Smooth muscle cell (in vitro differentiated cells): ENCODE data around the gene ANKLE2. TPM values are rescaled to one million over a fixed set of nuclear protein-coding genes. Genes with fewer than 3 reads are reported as not detected.
"Not testable (repeated sequence)": the region's sequence is repeated elsewhere in the genome, so short reads cannot be mapped to it uniquely, and the experiment has no call there.

Experiments used
- DNase-seq: peaks from one replicate; lab custom pipeline; 2025; ENCODE audit not compliant: unreplicated experiment; lab: John Stamatoyannopoulos, UW
- H2AFZ ChIP-seq: fragments of 200-600 bp; sonication (generic); 2 replicates; pipeline ENCODE4 v1.6.0; 2016; ENCODE audit warnings: antibody characterized with exemption, low read depth, mild to moderate bottlenecking
- H3F3A ChIP-seq: fragments of 200-600 bp; sonication (generic); 2 replicates; pipeline ENCODE4 v1.6.0; 2017; ENCODE audit warnings: antibody characterized with exemption, low read depth
- H3K27ac ChIP-seq: fragments of 200-600 bp; sonication (generic); 2 replicates; pipeline ENCODE4 v1.5.1; 2016; ENCODE audit warnings: low read depth, mild to moderate bottlenecking
- H3K27me3 ChIP-seq: fragments of 200-600 bp; sonication (generic); 2 replicates; pipeline ENCODE4 v1.6.1; 2016; ENCODE audit warnings: low read depth, mild to moderate bottlenecking
- H3K36me3 ChIP-seq: fragments of 200-600 bp; sonication (generic); 2 replicates; pipeline ENCODE4 v1.5.1; 2016; ENCODE audit warnings: low read depth
- H3K4me1 ChIP-seq: fragments of 200-600 bp; sonication (generic); 2 replicates; pipeline ENCODE4 v1.5.1; 2016; ENCODE audit warnings: low read depth
- H3K4me2 ChIP-seq: fragments of 200-600 bp; sonication (generic); 2 replicates; pipeline ENCODE4 v1.6.0; 2016; ENCODE audit warnings: mild to moderate bottlenecking
- H3K4me3 ChIP-seq: fragments of 200-600 bp; sonication (generic); 2 replicates; pipeline ENCODE4 v1.5.1; 2016; ENCODE audit warnings: mild to moderate bottlenecking
- H3K79me2 ChIP-seq: fragments of 200-600 bp; sonication (generic); 2 replicates; pipeline ENCODE4 v1.6.0; 2016; ENCODE audit warnings: low read depth, mild to moderate bottlenecking
- H3K9ac ChIP-seq: fragments of 200-600 bp; sonication (generic); 2 replicates; pipeline ENCODE4 v1.6.0; 2016; ENCODE audit warnings: low read depth
- H3K9me3 ChIP-seq: fragments of 200-600 bp; sonication (generic); replicated peaks from 2 replicates; pipeline ENCODE4 v1.5.1; 2016; ENCODE audit warnings: low read depth
- H4K20me1 ChIP-seq: fragments of 200-600 bp; sonication (generic); 2 replicates; pipeline ENCODE4 v1.6.0; 2016; ENCODE audit warnings: low read depth
- CTCF ChIP-seq: fragments of 200-600 bp; sonication (generic); IDR thresholded peaks from 2 replicates; pipeline ENCODE4 v1.5.1; 2017; ENCODE audit warnings: borderline replicate concordance, mild to moderate bottlenecking, antibody characterized with exemption; ENCODE audit not compliant: insufficient read depth, poor library complexity, severe bottlenecking
- WGBS: methylation state at CpG from one replicate; pipeline ENCODE4 v1.1.7; 2016; ENCODE audit warnings: low lambda C conversion rate; 5-methylcytosine and 5-hydroxymethylcytosine counted together
- polyA plus RNA-seq: library from polyadenylated mRNA; unstranded; fragments of >200 nt; fragmentation: Nextera tagmentation; extraction: Ambion mirVana; gene quantifications from 2 replicates; pipeline ENCODE4 v1.2.1, GENCODE V29; 2016
- total RNA-seq: library from RNA; depleted of rRNA; stranded (reverse); fragments of >200 nt; gene quantifications from 2 replicates; pipeline ENCODE4 v1.2.3, GENCODE V29; 2014

Gene ANKLE2
- total and polyA plus RNA-seq, 2 experiments from 2014 or later, result 56.4 to 94.8 TPM

- H4K20me1 ChIP-seq, result peaks cover 18% of the 10 kb centered on the region
- no peaks in the 10 kb centered on the region for H3K9me3 ChIP-seq
- peaks cover 9% of the 10 kb centered on the region for H3K4me1 ChIP-seq
- TF ChIP-seq CTCF, result no peak
- WGBS, result 95% methylated on average over 20 of the region's 20 CpGs
- DNase-seq, result no peak
- H2AFZ ChIP-seq, result no peak overlapping the region
- H3K4me2 ChIP-seq, result no peak overlapping the region
- no peak overlapping the region for H3K9ac ChIP-seq
- no peak overlapping the region for H3K27ac ChIP-seq
- H3K4me3 ChIP-seq, result no peak overlapping the region
- H3K27me3 ChIP-seq, result no peaks in the 10 kb centered on the region
- H3F3A ChIP-seq, result peaks cover 33% of the 10 kb centered on the region
- peaks cover 28% of the 10 kb centered on the region for H3K79me2 ChIP-seq
- H3K36me3 ChIP-seq, result no peaks in the 10 kb centered on the region
Measured at GRCh38 chr12:132764231-132764630, 2.6 kb upstream of the ANKLE2 start.

DNA sequence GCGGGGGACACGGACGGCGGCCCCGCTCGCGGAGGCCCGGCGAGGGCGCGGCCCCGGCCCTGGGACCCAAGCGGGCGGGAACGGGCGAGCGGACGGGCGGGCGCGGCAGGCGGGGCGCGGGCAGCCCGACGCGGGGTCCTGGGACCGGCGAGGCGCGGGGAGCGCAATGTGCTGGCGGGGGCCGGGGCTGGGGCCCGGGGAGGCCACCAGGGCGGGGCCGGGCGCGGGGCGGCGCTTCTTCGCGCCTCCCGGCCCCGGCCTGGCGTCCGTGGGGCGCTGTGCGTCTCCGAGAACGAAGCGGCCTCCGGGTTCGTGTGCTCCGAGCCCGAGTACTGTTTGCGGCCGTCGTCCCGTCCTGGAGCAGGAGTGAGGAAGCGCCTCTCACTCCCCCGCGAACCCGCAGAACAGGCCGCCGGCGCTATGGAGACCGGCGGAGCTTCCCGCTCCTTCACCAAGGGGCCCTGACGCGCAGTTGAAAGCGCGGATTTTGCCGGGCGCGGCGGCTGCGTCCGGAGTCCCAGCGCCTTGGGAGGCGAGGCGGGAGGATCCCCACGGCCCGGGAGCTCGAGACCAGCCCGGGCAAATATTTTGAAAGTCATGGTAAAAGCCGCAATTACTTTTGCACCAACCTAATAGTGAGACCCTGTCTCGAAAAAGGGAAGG is 420 bp upstream of the ANKLE2 start:
- Histone ChIP-seq H2AFZ (peak overlapping the region; percentile 81), H3K4me3 (peak overlapping the region; percentile 87), H3K9ac (peak overlapping the region; percentile 88), H3K4me2 (peak overlapping the region; percentile 92), H3F3A (peaks cover 18% of the 10 kb centered on the region), H3K79me2 (peaks cover 50% of the 10 kb centered on the region), H3K27me3 (no peaks in the 10 kb centered on the region), H3K9me3 (no peaks in the 10 kb centered on the region), H3K36me3 (no peaks in the 10 kb centered on the region), H3K4me1 (peaks cover 9% of the 10 kb centered on the region), H4K20me1 (peaks cover 35% of the 10 kb centered on the region), H3K27ac (peak overlapping the region; percentile 96)
- peak; percentile 45 for DNase-seq
- under 1% methylated on average over 86 of the region's 89 CpGs for WGBS
- no peak for TF ChIP-seq CTCF

- H3K79me2 ChIP-seq, result peaks cover 76% of the 10 kb centered on the region
- H3K4me3 ChIP-seq, result peak overlapping the region; percentile 99
- peaks cover 9% of the 10 kb centered on the region for H3K4me1 ChIP-seq
- H3K27ac ChIP-seq, result peak overlapping the region; percentile 98
- H3K9ac ChIP-seq, result peak overlapping the region; percentile 92
- peak overlapping the region; percentile 88 for H3K4me2 ChIP-seq
- H3F3A ChIP-seq, result peaks cover 25% of the 10 kb centered on the region
- H4K20me1 ChIP-seq, result peaks cover 62% of the 10 kb centered on the region
- peaks cover 2% of the 10 kb centered on the region for H3K36me3 ChIP-seq
- DNase-seq, result no peak
- 87% methylated on average over 8 of the region's 8 CpGs for WGBS
- no peak overlapping the region for H2AFZ ChIP-seq
- TF ChIP-seq CTCF, result no peak
- H3K9me3 ChIP-seq, result no peaks in the 10 kb centered on the region
- no peaks in the 10 kb centered on the region for H3K27me3 ChIP-seq
Measured at GRCh38 chr12:132759359-132759758, 2.3 kb downstream of the ANKLE2 start.

DNA sequence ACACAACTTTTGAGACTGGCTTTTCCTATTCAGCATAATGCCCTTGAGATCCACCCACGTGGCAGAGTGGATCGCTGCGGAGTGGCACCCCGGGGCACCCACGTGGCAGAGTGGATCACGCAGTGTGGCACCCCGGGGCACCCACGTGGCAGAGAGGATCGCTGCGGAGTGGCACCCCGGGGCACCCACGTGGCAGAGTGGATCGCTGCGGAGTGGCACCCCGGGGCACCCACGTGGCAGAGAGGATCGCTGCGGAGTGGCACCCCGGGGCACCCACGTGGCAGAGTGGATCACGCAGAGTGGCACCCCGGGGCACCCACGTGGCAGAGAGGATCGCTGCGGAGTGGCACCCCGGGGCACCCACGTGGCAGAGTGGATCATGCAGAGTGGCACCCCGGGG is 2.8 kb downstream of the ANKLE2 start:
- H3K27me3 ChIP-seq, H2AFZ ChIP-seq, H3K4me1 ChIP-seq, H3K4me2 ChIP-seq, DNase-seq, H3K4me3 ChIP-seq, H3K9ac ChIP-seq, H3K9me3 ChIP-seq, H3K36me3 ChIP-seq: not testable (repeated sequence)
- WGBS, result 93% methylated on average over 28 of the region's 28 CpGs
- Histone ChIP-seq H4K20me1 (peaks cover 67% of the 10 kb centered on the region), H3F3A (peaks cover 25% of the 10 kb centered on the region), H3K27ac (peak overlapping the region; percentile 98), H3K79me2 (peaks cover 82% of the 10 kb centered on the region)
